ENCODE measurements around the gene SPATS2. TPM values are rescaled to one million over a fixed set of nuclear protein-coding genes. Genes with fewer than 3 reads are reported as not detected.

SPATS2 gene
- total RNA-seq, 1 experiment from 2014 or later, result 74.2 TPM

GRCh38 chr12:49512546-49512945 lies 145.3 kb downstream of the SPATS2 start:
- intact Hi-C loops (cut with micrococcal nuclease), result no loop called here

More at GRCh38 chr12:49512546-49512945, 145.3 kb downstream of the SPATS2 start:
- RAD21 ChIA-PET (ENCODE audit: low non-redundant PET in 1 of 2, low total read pairs in 2 of 2, uncharacterized antibody in 2 of 2, unreplicated experiment in 2 of 2), result interaction anchor here (0.6 to 3.8 kb wide), 2 partner anchors 154 kb away, joined by 3 to 33 read pairs; no protein-coding TSS in a partner anchor
- BruUV-seq (replicated peaks), result no TSS peak
- CTCF ChIA-PET, result interaction anchor here (0.9 to 8.4 kb wide), 6 partner anchors 9 to 223 kb away, joined by 3 to 261 read pairs (median 7); partner anchors contain the start of gene SPATS2
- no peak for ATAC-seq
- H3K27ac ChIP-seq (ENCODE audit: low read depth, low read length), result peak overlapping the region; percentile 95; the same call in 1 of the 2 replicates
- H3K9me2 ChIP-seq (ENCODE audit: insufficient read depth), result no peaks in the 10 kb centered on the region
- no peak overlapping the region for H3K9ac ChIP-seq (ENCODE audit: low read length)
- H3K79me2 ChIP-seq (ENCODE audit: insufficient read depth, low read length), result peaks cover 13% of the 10 kb centered on the region; the same call in 1 of the 2 replicates
- no peaks in the 10 kb centered on the region for H3K27me3 ChIP-seq (ENCODE audit: insufficient read depth, low read length)
- no peak for DNase-seq (ENCODE audit: low read depth, low spot score)
- TF ChIP-seq SIN3A (IDR thresholded peaks at IDR 0.05; ENCODE audit: low read depth) (no peak), CBX3 (IDR thresholded peaks at IDR 0.05; ENCODE audit: low read depth) (no peak), ZFX (IDR thresholded peaks at IDR 0.05) (no peak), REST (IDR thresholded peaks at IDR 0.05; ENCODE audit: low read depth) (no peak), ELF1 (IDR thresholded peaks at IDR 0.05; ENCODE audit: borderline replicate concordance, low read depth) (no peak), EGR1 (IDR thresholded peaks at IDR 0.05; ENCODE audit: low read depth) (no peak), TCF7L2 (IDR thresholded peaks at IDR 0.05; ENCODE audit: borderline replicate concordance, extremely low read depth, insufficient read depth, insufficient read length) (no peak), ATF3 (IDR thresholded peaks at IDR 0.05) (no peak), YY1 (IDR thresholded peaks at IDR 0.05; ENCODE audit: extremely low read depth, insufficient replicate concordance, low read depth, low read length) (no peak), CTCF (IDR thresholded peaks at IDR 0.05 in 2 of 3, conservative IDR thresholded peaks at IDR 0.05 in 1 of 3; ENCODE audit: borderline replicate concordance in 1 of 3, insufficient read depth in 1 of 3, low read depth in 2 of 3, low read length in 2 of 3) (no peak), POLR2A (IDR thresholded peaks at IDR 0.05; ENCODE audit: borderline replicate concordance, extremely low read depth, insufficient read depth, insufficient read length) (no peak), FOSL1 (IDR thresholded peaks at IDR 0.05; ENCODE audit: low read depth) (no peak), RAD21 (IDR thresholded peaks at IDR 0.05; ENCODE audit: low read depth) (no peak), SRF (IDR thresholded peaks at IDR 0.05; ENCODE audit: low read depth) (no peak), POLR2AphosphoS5 (IDR thresholded peaks at IDR 0.05; ENCODE audit: low read depth, low read length) (no peak), SP1 (IDR thresholded peaks at IDR 0.05; ENCODE audit: low read depth) (no peak), CEBPB (IDR thresholded peaks at IDR 0.05; ENCODE audit: low read depth) (no peak)
- peaks cover 87 to 89% of the 10 kb centered on the region in 2 experiments for H3K4me1 ChIP-seq (ENCODE audit: control insufficient read depth in 1 of 2, insufficient read depth in 2 of 2, low read length in 2 of 2)
- H3K4me3 ChIP-seq (replicated peaks in 1 of 2; ENCODE audit: low read depth in 1 of 2, low read length in 2 of 2), result no peak overlapping the region
- no peak overlapping the region for H2AFZ ChIP-seq (ENCODE audit: low read depth, low read length, poor library complexity, severe bottlenecking)
- POLR2A ChIA-PET, result interaction anchor here (1.1 to 3.7 kb wide), 5 partner anchors 9 to 154 kb away, joined by 5 to 23 read pairs (median 7); partner anchors contain the start of gene SPATS2
- H3K9me3 ChIP-seq (ENCODE audit: control insufficient read depth in 1 of 2, insufficient read depth in 1 of 2, low read depth in 1 of 2, low read length in 2 of 2), result no peaks in the 10 kb centered on the region
- no peaks in the 10 kb centered on the region for H3K36me3 ChIP-seq (ENCODE audit: control insufficient read depth in 1 of 2, insufficient read depth in 2 of 2, low read length in 2 of 2)
- peak overlapping the region; percentile 14; the same call in 1 of the 2 replicates for H3K4me2 ChIP-seq (ENCODE audit: low read length)
- H4K20me1 ChIP-seq (ENCODE audit: insufficient read depth), result no peaks in the 10 kb centered on the region
